AG04450 (cell line): ENCODE results near the gene PI4KB. TPM values are rescaled to one million over a fixed set of nuclear protein-coding genes. Genes with fewer than 3 reads are reported as not detected.
"Not testable (repeated sequence)": the region's sequence is repeated elsewhere in the genome, so short reads cannot be mapped to it uniquely, and the experiment has no call there.

ENCODE experiments used
- CTCF ChIA-PET: fragments of 300-600, 350-600 bp; formaldehyde crosslinking; extraction: SDS; loops from one replicate; lab custom pipeline; 2022; ENCODE audit warnings: antibody characterized with exemption, inconsistent platforms; lab: Charles Lee
- POLR2A ChIA-PET: fragments of 350-600 bp; formaldehyde crosslinking; extraction: SDS; loops from one replicate; lab custom pipeline; 2021; ENCODE audit warnings: antibody characterized with exemption, inconsistent platforms; lab: Yijun Ruan, JAX
- DNase-seq: peaks from one replicate; pipeline ENCODE4 v3.0.0-alpha.2; 2011; ENCODE audit warnings: low read depth, low spot score
- H3K27ac ChIP-seq: one replicate; pipeline ENCODE4 v1.5.1; 2012; ENCODE audit warnings: low read depth, low read length, control low read depth
- H3K27me3 ChIP-seq: one replicate; pipeline ENCODE4 v1.6.0; 2012; ENCODE audit warnings: low read length; ENCODE audit not compliant: control insufficient read depth, insufficient read depth
- H3K4me3 ChIP-seq: 2 replicates; pipeline ENCODE4 v1.5.1; 2011; ENCODE audit warnings: mild to moderate bottlenecking, low read depth, low read length, control low read depth
- H3K9me3 ChIP-seq: 2 replicates; pipeline ENCODE4 v1.5.1; 2012; ENCODE audit warnings: low read length; ENCODE audit not compliant: control insufficient read depth, insufficient read depth
- CTCF ChIP-seq: IDR thresholded peaks from 2 replicates; pipeline ENCODE4 v1.5.1; 2011; ENCODE audit warnings: low read depth, low read length, control low read depth, inconsistent platforms
- polyA plus RNA-seq: library from polyadenylated mRNA; depleted of rRNA; stranded (reverse); fragments of >200 nt; gene quantifications from 2 replicates; pipeline ENCODE4 v1.2.3, GENCODE V29; 2011

The PI4KB gene
- polyA plus RNA-seq, 1 experiment, result 75.2 TPM

- Histone ChIP-seq H3K4me3 (no peak overlapping the region), H3K27me3 (peaks cover 3% of the 10 kb centered on the region), H3K27ac (no peak overlapping the region), H3K9me3 (no peaks in the 10 kb centered on the region; the same call in 1 of the 2 replicates)
- ChIA-PET POLR2A (interaction anchor here (0.5 kb wide), 1 partner anchor 27 kb away, joined by 3 read pairs; no protein-coding TSS in a partner anchor), CTCF (interaction anchor here (0.7 kb wide), 1 partner anchor 177 kb away, joined by 3 read pairs; no protein-coding TSS in a partner anchor)
- no peak for TF ChIP-seq CTCF
- no peak for DNase-seq
Measured at GRCh38 chr1:151277249-151277648, 50.0 kb downstream of the PI4KB start.

- H3K4me3 ChIP-seq, H3K9me3 ChIP-seq, DNase-seq, H3K27ac ChIP-seq, H3K27me3 ChIP-seq: not testable (repeated sequence)
- POLR2A ChIA-PET, result interaction anchor here (0.7 kb wide), 1 partner anchor 85 kb away, joined by 7 read pairs; no protein-coding TSS in a partner anchor
- CTCF ChIA-PET, result interaction anchor here (0.7 kb wide), 1 partner anchor 216 kb away, joined by 3 read pairs; the partner anchor contains the start of gene CDC42SE1
Measured at GRCh38 chr1:151275341-151275740, 51.9 kb downstream of the PI4KB start.

GRCh38 chr1:151273924-151274466 is 53.2 kb downstream of the PI4KB start:
- ChIA-PET CTCF (no interaction called here), POLR2A (no interaction called here)
- H3K27ac ChIP-seq, result no peak overlapping the region
- peaks cover 3% of the 10 kb centered on the region for H3K27me3 ChIP-seq
- H3K4me3 ChIP-seq, result no peak overlapping the region
- TF ChIP-seq CTCF, result no peak
- H3K9me3 ChIP-seq, result no peaks in the 10 kb centered on the region
- no peak for DNase-seq

GRCh38 chr1:151267760-151268159 is 59.5 kb downstream of the PI4KB start:
- ChIA-PET POLR2A (no interaction called here), CTCF (no interaction called here)
- DNase-seq, result no peak
- Histone ChIP-seq H3K27ac (no peak overlapping the region), H3K27me3 (no peaks in the 10 kb centered on the region), H3K9me3 (no peaks in the 10 kb centered on the region), H3K4me3 (no peak overlapping the region)
- TF ChIP-seq CTCF, result no peak

GRCh38 chr1:151266821-151267220 is 60.4 kb downstream of the PI4KB start:
- no peak overlapping the region for H3K27ac ChIP-seq
- ChIA-PET CTCF (interaction anchor here (0.5 kb wide), 1 partner anchor 72 kb away, joined by 4 read pairs; no protein-coding TSS in a partner anchor), POLR2A (no interaction called here)
- no peak for DNase-seq
- no peaks in the 10 kb centered on the region for H3K27me3 ChIP-seq
- H3K4me3 ChIP-seq, result no peak overlapping the region
- H3K9me3 ChIP-seq, result no peaks in the 10 kb centered on the region
- no peak for TF ChIP-seq CTCF
